HG03175 (cell line): ENCODE measurements around the gene ARHGAP36.

Experiments
- ATAC-seq: cut with Tn5 transposase; IDR thresholded peaks from one replicate; pipeline ENCODE4 v1.9.1; 2021; ENCODE audit warnings: mild to moderate bottlenecking, moderate library complexity; ENCODE audit not compliant: unreplicated experiment

The ARHGAP36 gene, protein sequence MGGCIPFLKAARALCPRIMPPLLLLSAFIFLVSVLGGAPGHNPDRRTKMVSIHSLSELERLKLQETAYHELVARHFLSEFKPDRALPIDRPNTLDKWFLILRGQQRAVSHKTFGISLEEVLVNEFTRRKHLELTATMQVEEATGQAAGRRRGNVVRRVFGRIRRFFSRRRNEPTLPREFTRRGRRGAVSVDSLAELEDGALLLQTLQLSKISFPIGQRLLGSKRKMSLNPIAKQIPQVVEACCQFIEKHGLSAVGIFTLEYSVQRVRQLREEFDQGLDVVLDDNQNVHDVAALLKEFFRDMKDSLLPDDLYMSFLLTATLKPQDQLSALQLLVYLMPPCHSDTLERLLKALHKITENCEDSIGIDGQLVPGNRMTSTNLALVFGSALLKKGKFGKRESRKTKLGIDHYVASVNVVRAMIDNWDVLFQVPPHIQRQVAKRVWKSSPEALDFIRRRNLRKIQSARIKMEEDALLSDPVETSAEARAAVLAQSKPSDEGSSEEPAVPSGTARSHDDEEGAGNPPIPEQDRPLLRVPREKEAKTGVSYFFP

DNA sequence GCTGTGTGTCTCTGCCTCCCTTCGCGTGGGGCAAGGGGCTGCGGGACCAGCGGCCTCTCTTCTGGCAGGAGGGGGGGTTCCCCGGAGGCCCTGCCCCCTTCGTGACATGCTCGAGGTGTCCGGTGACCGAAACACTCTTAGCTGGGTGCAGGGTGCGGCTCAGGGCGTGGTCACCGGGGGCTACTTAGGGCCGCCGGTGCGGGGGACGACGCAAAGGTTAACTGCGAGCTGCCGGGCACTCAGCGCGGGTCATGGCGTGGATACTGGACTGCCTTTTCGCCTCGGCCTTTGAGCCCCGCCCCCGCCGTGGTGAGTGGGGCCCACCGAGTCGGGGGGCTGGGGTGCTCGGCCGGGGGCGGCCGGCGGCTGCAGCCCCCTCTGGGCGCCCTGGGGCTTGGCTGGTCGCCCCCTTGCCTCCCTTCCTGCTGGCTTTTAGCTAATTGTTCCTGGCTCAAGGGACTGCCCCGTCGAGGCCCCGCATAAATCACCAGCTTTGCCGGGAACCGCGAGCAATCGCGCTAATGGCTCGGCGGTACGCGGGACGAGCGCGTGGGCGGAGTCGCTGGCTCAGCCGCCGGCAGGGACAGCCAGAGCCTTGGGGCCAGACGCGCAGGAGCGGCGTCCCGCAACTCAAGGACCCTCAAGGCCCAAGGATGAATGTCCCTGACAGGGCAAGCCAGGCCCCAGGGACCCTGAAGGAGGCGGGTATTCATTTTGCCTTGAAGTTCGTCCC lies at the start of gene ARHGAP36:
Gene ARHGAP36, plus strand, starts transcription at position 211 of the 733 bp plus-strand sequence. CDS start 23,320 bp downstream, outside the sequence.
- no peak for ATAC-seq

DNA sequence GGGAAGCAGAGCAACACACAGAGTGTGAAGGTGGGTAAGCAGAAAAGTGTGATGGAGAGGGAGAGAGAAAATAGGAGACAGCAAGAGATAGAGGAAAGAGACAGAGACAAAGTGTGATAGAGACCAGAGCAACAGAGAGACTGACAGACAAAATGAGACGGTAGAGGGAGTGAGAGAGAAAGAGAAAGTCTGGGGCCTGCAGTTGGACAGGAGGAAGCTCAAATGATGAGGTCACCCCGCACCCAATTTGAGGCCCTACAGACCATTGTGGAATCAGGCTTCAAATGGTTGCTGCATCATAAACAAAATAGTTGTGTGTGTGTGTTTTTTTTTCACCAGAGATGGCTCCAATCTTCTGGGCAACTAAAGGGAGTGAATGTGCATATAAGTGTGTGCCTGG lies 48.0 kb upstream of the ARHGAP36 start:
- ATAC-seq = no peak

GRCh38 chrX:131025336-131025735 lies 32.8 kb upstream of the ARHGAP36 start:
- ATAC-seq = no peak

- no peak for ATAC-seq
These were observed 25.6 kb upstream of the ARHGAP36 start for GRCh38 chrX:131032354-131033230.

DNA sequence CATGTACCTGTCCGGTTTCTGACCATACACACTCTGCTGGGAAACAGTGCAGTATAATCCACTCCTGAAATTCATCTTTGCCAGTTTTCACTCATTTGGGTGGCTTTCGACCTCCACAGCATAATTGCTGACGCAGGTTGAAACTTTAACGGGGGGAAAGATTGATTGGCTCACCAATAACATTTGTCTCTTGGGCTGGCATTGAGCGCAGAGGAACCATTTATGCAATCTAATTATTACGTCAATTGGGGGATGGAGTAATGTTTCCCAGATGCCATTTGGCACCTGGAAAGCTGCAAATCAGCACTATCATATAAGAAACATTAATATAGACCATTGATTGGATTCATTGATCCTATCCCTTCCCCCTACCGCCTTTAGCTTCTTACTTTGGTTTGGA lies 24.1 kb upstream of the ARHGAP36 start:
- no peak for ATAC-seq

DNA sequence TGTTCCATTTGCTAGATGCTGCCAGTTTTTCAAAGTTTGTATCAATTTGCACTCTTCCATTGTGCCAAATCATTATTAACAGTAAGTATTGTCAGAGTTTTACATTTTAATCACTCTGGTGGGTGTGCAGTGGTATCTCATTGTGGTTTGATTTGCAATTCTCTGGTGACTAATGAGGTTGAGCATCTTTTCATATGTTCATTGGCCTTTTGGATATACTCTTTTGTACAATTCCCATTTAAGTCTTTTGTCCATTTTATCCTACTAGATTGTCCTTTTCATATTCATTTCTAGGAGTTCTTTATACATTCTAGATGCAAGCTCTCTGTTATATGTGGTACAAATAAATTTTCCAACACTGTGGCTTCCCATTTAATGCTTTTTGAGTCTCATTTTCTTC lies 17.4 kb upstream of the ARHGAP36 start:
- ATAC-seq = no peak

DNA sequence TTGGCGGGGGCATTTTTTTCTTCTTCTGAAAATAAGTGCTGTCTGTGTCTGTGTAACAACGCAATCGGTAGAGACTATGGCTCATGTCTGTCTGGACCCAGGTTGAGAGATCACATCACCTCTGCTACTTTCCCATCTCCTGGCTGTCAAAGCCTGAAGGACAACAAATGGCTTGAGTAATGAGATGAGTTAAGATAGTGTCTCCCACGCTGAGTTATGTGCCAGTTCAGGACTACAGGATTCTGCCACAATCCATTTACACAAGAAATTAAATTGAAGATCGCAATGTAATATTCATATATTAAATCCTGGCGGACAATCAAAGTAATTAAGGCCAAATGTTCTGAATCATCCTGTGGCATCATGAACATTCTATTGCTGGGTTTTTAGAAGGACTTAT lies 16.5 kb upstream of the ARHGAP36 start:
- ATAC-seq = no peak

- ATAC-seq = no peak
These were observed 12.4 kb upstream of the ARHGAP36 start for GRCh38 chrX:131045726-131046125.

- ATAC-seq = no peak
These were observed 11.6 kb upstream of the ARHGAP36 start for GRCh38 chrX:131046596-131046995.

DNA sequence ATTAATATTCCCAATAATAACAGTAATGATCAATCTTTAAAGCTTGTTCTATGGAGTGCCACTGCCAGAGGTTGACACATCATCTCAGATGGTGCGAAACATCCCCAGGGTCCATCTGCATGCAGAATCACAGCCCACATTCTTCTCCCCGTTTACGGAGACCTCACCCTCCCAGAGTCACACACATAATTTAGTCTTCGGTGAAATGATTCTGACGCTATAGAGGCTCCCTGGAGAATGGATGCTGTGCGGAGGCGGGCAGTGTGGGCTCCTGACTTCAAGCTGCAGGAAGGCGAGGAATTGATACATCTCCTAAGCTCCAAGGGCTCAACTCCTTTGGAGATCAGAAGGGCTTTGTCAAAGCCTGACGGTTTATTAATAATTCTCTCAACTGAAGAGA lies 11.0 kb upstream of the ARHGAP36 start:
- ATAC-seq = no peak

- no peak for ATAC-seq
These were observed 5.1 kb upstream of the ARHGAP36 start for GRCh38 chrX:131053076-131053475.

- ATAC-seq = no peak
These were observed 3.2 kb upstream of the ARHGAP36 start for GRCh38 chrX:131054906-131055305.

- ATAC-seq = no peak
These were observed 440 bp upstream of the ARHGAP36 start for GRCh38 chrX:131057706-131058105.

- no peak for ATAC-seq
These were observed 1.1 kb downstream of the ARHGAP36 start for GRCh38 chrX:131059246-131059645.

- no peak for ATAC-seq
These were observed 2.0 kb downstream of the ARHGAP36 start for GRCh38 chrX:131060147-131060546.

DNA sequence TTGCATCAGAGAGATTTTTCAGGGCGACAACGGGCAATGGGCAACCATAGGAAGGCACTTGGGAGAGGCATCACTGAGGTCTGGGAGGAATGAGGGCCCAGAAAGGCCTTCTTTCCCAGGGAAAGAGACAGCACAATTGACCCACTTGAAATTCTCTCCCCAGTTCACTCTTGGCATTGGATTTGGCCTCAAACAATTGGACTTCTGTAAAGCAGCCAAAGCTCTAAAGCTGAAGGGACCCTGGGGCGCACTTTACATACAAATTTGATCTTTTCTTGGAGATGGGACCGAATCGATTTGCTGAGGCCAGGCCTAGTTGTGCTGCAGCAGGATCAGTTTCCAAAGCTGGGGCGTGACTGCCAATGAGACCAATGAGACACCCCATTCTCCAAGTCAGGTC lies 3.2 kb downstream of the ARHGAP36 start:
- ATAC-seq = no peak

DNA sequence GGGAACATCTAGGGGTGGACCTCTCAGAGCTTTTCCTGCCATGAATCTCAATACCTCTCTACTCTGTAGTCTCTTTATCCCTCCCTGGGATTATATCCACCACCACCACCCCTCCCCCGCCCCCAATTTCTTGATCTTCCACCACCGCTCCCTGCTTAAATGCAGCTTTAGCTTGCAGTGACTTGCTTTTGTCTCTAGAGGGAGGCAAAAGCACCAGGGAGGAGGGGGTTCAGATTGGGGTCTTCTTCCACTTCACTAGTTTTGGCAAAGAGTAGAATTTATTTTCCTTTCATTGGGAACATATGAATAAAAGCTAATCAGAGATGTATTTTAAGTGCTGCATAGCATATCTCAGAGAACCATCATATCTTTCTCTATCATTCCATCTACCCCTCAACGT lies 5.5 kb downstream of the ARHGAP36 start:
- no peak for ATAC-seq

- no peak for ATAC-seq
These were observed 8.1 kb downstream of the ARHGAP36 start for GRCh38 chrX:131066237-131066636.

DNA sequence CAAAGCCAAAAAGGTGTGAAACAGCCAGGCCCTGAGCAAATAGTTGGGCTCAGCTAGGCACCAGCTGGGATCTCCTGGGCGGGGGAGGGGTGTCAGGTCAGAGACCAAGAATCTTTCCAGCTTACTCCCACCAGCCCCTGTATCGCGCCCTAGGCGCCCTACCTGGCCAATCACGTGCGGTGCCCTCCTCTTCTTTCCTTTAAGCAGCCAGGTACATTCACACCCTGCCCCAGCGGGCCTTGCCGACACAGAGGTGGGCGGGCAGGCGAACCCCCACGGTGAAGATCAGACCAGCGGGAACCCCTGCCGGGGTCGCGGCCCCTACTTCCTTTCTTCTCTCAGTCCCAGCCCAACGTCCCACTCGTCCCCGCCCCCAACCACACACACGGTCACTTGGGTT lies 9.1 kb downstream of the ARHGAP36 start:
- ATAC-seq = no peak

DNA sequence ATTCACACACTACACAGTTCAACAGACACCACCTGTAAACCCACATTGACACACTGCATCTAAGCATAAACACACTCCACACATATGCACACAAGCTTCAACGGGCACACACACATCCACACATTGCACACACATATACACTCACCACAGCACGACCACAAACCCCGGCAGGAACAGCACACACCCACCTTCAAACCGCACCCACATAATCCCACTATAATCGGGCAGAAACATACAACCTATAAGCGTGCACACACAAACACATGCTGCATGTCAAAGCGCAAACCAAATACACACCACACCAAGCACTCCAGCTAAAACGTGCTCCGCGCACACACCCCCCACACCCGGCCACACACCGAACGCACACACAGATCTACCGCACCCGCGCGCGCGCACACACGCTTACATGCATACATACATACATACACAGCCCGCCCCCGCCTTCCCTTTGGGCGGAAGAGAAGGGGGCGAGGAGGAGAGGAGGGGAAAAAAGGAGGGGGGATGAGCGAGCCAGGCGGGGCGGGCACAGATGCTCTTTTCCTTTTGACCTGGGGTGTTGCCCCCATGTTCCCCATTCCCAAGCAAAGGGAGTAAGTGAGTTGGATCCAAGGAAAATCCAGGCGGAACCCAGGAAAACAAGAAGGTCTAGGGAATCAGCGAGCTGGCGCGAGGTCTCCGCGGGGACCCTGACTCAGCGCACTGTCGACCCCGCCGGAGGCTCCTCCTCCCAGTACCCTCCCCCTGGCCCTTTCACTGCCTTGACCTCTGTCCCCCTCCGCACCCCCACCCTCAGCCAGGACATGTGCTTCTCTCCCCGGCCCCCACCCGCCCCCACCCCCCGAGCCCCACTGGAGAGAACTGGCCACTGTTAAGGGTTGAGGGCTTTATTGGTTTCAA lies 9.9 kb downstream of the ARHGAP36 start:
- ATAC-seq = no peak
